Measurements from ENCODE around the gene SLC22A2.
"Not testable (repeated sequence)": the region's sequence is repeated elsewhere in the genome, so short reads cannot be mapped to it uniquely, and the experiment has no call there.

Gene SLC22A2

DNA sequence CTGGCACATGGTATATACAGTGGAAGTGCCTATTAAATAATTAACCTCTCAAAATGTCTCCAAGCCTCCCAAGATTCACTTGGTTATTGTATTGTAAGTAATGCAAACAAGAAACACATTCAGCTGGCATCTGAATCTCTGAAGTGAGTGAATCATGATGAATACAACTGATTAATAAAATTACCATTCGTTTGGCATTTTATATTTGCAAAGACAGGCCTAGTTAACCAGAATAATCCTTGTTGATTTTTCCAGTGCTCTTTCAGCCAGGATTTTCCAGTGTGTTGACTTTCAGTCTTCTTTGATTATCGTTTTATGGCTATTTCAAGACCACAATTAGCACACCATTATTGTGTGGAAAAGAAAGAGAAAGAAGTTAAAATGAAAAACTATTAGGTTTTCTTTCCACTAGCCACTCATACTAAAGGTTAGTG, 20.3 kb downstream of the SLC22A2 start (continued):
- TF ChIP-seq ZNF585B (tag by site-specific recombination; IDR thresholded peaks at IDR 0.05) (no peak), ZNF394 (tag by site-specific recombination; IDR thresholded peaks at IDR 0.05; ENCODE audit: borderline replicate concordance) (no peak), GLIS2 (tag by site-specific recombination; IDR thresholded peaks at IDR 0.05) (no peak), SP3 (tag by site-specific recombination; IDR thresholded peaks at IDR 0.05) (no peak)

DNA sequence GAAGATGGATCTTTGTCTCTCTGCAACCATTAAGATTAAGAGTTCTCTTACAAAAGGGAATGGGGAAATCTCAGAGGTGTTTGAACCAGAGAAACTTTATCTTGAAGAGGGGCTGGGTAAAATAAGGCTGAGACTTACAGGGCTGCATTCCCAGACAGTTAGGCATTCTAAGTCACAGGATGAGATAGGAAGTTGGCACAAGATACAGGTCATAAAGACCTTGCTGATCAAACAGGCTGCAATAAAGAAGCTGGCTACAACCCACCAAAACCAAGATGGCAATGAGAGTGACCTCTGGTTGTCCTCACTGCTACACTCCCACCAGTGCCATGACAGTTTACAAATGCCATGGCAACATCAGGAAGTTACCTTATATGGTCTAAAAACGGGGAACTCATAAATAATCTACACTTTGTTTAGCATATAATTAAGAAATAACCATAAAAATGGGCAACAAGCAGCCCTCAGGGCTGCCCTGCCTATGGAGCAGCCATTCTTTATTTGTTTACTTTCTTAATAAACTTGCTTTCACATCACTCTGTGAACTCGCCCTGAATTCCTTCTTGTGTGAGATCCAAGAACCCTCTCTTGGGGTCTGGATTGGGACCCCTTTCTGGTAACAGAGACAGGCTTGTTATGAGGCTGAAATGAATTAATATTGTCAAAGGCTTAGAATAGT, 20.9 kb downstream of the SLC22A2 start:
- H3K4me1 ChIP-seq (ENCODE audit: control insufficient read depth, insufficient read depth, low read length); H3K4me3 ChIP-seq (ENCODE audit: low read depth, low read length); POLR2A ChIA-PET; H3K27ac ChIP-seq (ENCODE audit: extremely low read depth, low read depth, low read length); H3K36me3 ChIP-seq (ENCODE audit: control insufficient read depth in 2 of 2, insufficient read depth in 1 of 2, low read length in 2 of 2); H3K9me3 ChIP-seq (ENCODE audit: control insufficient read depth, insufficient read depth, low read depth, low read length): not testable (repeated sequence)
- CTCF ChIA-PET, result interaction anchor here (0.9 to 1.3 kb wide), 2 partner anchors 58 to 99 kb away, joined by 3 to 5 read pairs; no protein-coding TSS in a partner anchor

DNA sequence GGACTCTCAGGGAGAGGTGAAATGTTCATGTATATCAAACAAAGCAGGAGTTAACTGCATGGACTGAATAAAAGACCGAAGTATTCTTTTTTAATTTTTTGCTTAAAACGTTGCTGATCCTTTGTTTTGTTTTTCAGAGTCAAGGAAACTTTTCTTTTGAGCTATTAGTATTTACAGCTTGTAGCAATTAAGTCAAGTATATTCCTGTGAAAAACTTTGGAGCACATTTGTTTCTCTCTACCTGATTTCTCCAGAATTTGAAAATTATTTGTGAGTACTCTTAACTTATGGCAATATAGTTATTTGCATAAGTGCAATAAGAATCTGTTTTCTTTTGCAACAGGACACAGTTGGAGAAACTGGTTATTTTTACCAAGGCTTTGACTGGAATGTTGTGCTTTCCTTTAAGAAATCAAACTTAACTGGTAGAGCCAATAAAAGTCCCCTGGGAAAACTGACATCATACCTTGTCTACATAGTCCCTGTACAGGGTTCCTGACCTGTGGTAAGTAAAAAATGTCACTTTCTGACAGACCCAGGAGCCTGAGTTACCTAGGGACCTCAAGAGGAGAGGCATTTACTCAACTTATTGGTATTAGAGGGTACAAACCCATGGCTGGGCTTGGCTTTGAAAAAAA, 22.3 kb downstream of the SLC22A2 start:
- CTCF ChIA-PET, result interaction anchor here (0.7 kb wide), 1 partner anchor 260 kb away, joined by 3 read pairs; no protein-coding TSS in a partner anchor
- POLR2A ChIA-PET; H3K27ac ChIP-seq (ENCODE audit: extremely low read depth, low read depth, low read length); H3K36me3 ChIP-seq (ENCODE audit: control insufficient read depth in 2 of 2, insufficient read depth in 1 of 2, low read length in 2 of 2); H3K4me3 ChIP-seq (ENCODE audit: low read depth, low read length); H3K9me3 ChIP-seq (ENCODE audit: control insufficient read depth, insufficient read depth, low read depth, low read length); H3K4me1 ChIP-seq (ENCODE audit: control insufficient read depth, insufficient read depth, low read length): not testable (repeated sequence)
- TF ChIP-seq ZNF549 (tag by site-specific recombination; IDR thresholded peaks at IDR 0.05) (peak; percentile 51; the same call in 1 of the 2 replicates), SETDB1 (IDR thresholded peaks at IDR 0.05; ENCODE audit: insufficient read length, low read length) (peak; percentile 98), ZNF184 (tag by site-specific recombination; IDR thresholded peaks at IDR 0.05) (peak; percentile 31; the same call in 1 of the 2 replicates), ZNF529 (tag by site-specific recombination; IDR thresholded peaks at IDR 0.05; ENCODE audit: insufficient replicate concordance) (peak; percentile 68)

DNA sequence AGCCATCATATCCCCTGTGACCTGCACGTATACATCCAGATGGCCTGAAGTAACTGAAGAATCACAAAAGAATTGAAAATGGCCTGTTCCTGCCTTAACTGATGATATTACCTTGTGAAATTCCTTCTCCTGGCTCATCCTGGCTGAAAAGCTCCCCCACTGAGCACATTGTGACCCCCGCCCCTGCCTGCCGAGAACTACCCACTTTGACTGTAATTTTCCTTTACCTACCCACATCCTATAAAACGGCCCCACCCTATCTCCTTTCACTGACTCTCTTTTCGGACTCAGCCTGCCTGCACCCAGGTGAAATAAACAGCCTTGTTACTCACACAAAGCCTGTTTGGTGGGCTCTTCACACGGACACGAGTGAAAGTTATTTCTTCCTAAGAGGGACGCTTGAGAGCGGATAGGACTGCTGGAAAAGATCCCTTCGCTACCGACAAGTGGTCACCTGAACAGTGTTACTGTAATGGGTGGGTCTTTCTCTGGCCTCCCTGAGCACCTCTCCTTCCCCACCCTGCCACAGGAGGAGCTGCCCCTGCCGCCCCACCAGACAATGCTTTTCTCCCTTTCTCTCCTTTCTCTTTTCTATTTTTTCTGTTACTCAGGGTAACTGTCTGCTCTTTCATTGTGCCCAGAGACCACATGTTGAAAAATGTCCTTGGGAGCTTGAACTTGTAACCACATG, 24.5 kb downstream of the SLC22A2 start:
- POLR2A ChIA-PET, result not testable (repeated sequence)

DNA sequence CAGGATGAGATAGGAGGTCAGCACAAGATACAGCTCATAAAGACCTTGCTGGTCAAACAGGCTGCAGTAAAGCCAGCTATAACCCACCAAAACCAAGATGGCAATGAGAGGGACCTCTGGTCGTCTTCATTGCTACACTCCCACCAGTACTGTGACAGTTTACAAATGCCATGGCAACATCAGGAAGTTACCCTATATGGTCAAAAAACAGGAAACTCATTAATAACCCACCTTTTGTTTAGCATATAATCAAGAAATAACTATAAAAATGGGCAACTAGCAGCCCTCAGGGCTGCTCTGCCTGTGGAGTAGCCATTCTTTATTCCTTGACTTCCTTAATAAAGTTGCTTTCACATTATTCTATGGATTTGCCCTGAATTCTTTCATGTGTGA, 30.9 kb downstream of the SLC22A2 start:
- Histone ChIP-seq H3K36me3 (ENCODE audit: control insufficient read depth in 2 of 2, insufficient read depth in 1 of 2, low read length in 2 of 2) (no peaks in the 10 kb centered on the region), H3K4me1 (ENCODE audit: control insufficient read depth, insufficient read depth, low read length) (no peaks in the 10 kb centered on the region), H3K9me3 (ENCODE audit: control insufficient read depth, insufficient read depth, low read depth, low read length) (no peaks in the 10 kb centered on the region), H3K4me3 (ENCODE audit: low read depth, low read length) (no peak overlapping the region), H3K27ac (ENCODE audit: extremely low read depth, low read depth, low read length) (no peak overlapping the region)
- CTCF ChIA-PET, result no interaction called here
- POLR2A ChIA-PET, result no interaction called here
- TF ChIP-seq ZNF585B (tag by site-specific recombination; IDR thresholded peaks at IDR 0.05) (no peak), SETDB1 (IDR thresholded peaks at IDR 0.05; ENCODE audit: insufficient read length, low read length) (no peak), ZNF501 (tag by site-specific recombination; IDR thresholded peaks at IDR 0.05) (no peak)

More for the DNA sequence above, 24.5 kb downstream of the SLC22A2 start:
- not testable (repeated sequence) for H3K27ac ChIP-seq (ENCODE audit: extremely low read depth, low read depth, low read length); H3K4me1 ChIP-seq (ENCODE audit: control insufficient read depth, insufficient read depth, low read length); H3K9me3 ChIP-seq (ENCODE audit: control insufficient read depth, insufficient read depth, low read depth, low read length); H3K4me3 ChIP-seq (ENCODE audit: low read depth, low read length); H3K36me3 ChIP-seq (ENCODE audit: control insufficient read depth in 2 of 2, insufficient read depth in 1 of 2, low read length in 2 of 2)
- CTCF ChIA-PET, result interaction anchor here (1.0 to 1.1 kb wide), 2 partner anchors 93 to 286 kb away, joined by 3 read pairs; no protein-coding TSS in a partner anchor

DNA sequence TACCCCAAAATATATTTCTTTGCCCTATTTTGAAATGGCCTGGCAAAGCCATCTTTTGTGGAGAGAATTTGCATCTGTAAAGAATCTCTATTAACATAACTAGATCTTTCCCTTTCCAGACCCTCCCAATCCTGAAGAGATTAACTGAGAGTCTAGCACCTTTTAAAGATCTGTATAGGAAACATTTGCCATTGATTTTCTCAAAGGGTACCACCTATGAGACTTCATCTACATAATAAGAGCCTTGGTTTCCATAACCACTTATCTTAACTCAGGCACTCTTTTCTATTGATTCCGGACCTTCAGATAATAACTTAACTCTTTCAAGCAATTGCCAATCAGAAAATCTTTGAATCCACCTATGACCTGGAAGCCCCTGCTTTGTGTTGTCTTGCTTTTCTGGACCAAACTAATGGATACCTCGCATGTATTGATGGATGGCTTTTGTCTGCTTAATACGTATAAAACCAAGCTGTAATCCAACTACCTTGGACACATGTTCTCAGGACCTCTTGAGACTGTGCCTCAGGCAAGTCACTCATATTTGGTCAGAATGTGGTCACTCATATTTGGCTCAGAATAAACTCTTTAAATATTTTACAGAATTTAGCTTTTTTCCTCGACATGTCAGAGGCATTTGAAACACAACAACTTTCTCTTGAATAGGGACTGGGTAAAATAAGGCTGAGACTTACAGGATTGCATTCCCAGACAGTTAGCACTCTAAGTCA, 31.4 kb downstream of the SLC22A2 start:
- Histone ChIP-seq H3K9me3 (ENCODE audit: control insufficient read depth, insufficient read depth, low read depth, low read length) (no peaks in the 10 kb centered on the region), H3K36me3 (ENCODE audit: control insufficient read depth in 2 of 2, insufficient read depth in 1 of 2, low read length in 2 of 2) (no peaks in the 10 kb centered on the region), H3K4me3 (ENCODE audit: low read depth, low read length) (no peak overlapping the region), H3K4me1 (ENCODE audit: control insufficient read depth, insufficient read depth, low read length) (no peaks in the 10 kb centered on the region), H3K27ac (ENCODE audit: extremely low read depth, low read depth, low read length) (no peak overlapping the region)
- ChIA-PET POLR2A (no interaction called here), CTCF (no interaction called here)
- TF ChIP-seq ZNF510 (tag by site-specific recombination; IDR thresholded peaks at IDR 0.05; ENCODE audit: insufficient replicate concordance) (no peak), ZSCAN16 (tag by site-specific recombination; IDR thresholded peaks at IDR 0.05) (no peak), ZNF658 (tag by site-specific recombination; IDR thresholded peaks at IDR 0.05) (no peak), EGR2 (tag by site-specific recombination; IDR thresholded peaks at IDR 0.05; ENCODE audit: low read depth) (no peak), ZBTB8A (tag by site-specific recombination; IDR thresholded peaks at IDR 0.05) (no peak)
- TF ChIP-seq, protein P1, sequence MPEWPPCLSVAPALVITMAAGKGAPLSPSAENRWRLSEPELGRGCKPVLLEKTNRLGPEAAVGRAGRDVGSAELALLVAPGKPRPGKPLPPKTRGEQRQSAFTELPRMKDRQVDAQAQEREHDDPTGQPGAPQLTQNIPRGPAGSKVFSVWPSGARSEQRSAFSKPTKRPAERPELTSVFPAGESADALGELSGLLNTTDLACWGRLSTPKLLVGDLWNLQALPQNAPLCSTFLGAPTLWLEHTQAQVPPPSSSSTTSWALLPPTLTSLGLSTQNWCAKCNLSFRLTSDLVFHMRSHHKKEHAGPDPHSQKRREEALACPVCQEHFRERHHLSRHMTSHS (tag by site-specific recombination; IDR thresholded peaks at IDR 0.05), result no peak
- TF ChIP-seq, protein P2, sequence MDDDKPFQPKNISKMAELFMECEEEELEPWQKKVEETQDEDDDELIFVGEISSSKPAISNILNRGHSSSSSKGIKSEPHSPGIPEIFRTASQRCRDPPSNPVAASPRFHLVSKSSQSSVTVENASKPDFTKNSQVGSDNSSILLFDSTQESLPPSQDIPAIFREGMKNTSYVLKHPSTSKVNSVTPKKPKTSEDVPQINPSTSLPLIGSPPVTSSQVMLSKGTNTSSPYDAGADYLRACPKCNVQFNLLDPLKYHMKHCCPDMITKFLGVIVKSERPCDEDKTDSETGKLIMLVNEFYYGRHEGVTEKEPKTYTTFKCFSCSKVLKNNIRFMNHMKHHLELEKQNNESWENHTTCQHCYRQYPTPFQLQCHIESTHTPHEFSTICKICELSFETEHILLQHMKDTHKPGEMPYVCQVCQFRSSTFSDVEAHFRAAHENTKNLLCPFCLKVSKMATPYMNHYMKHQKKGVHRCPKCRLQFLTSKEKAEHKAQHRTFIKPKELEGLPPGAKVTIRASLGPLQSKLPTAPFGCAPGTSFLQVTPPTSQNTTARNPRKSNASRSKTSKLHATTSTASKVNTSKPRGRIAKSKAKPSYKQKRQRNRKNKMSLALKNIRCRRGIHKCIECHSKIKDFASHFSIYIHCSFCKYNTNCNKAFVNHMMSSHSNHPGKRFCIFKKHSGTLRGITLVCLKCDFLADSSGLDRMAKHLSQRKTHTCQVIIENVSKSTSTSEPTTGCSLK (tag by site-specific recombination; IDR thresholded peaks at IDR 0.05), result no peak
